H54 (cell line): ENCODE measurements around the gene NUMA1.

Source experiments
- DNase-seq: peaks from one replicate; pipeline ENCODE4 v3.0.0; 2011; ENCODE audit warnings: low spot score, mixed read lengths; ENCODE audit not compliant: insufficient read length
- FAIRE-seq: peaks from 3 replicates; lab custom pipeline; 2011; peaks lifted over from hg19 to GRCh38; lab: Jason Lieb, UNC
- POLR2A ChIP-seq: IDR thresholded peaks from 2 replicates; pipeline ENCODE4 v1.6.1; 2011; ENCODE audit warnings: low read depth, mild to moderate bottlenecking, low read length

The NUMA1 gene

DNA sequence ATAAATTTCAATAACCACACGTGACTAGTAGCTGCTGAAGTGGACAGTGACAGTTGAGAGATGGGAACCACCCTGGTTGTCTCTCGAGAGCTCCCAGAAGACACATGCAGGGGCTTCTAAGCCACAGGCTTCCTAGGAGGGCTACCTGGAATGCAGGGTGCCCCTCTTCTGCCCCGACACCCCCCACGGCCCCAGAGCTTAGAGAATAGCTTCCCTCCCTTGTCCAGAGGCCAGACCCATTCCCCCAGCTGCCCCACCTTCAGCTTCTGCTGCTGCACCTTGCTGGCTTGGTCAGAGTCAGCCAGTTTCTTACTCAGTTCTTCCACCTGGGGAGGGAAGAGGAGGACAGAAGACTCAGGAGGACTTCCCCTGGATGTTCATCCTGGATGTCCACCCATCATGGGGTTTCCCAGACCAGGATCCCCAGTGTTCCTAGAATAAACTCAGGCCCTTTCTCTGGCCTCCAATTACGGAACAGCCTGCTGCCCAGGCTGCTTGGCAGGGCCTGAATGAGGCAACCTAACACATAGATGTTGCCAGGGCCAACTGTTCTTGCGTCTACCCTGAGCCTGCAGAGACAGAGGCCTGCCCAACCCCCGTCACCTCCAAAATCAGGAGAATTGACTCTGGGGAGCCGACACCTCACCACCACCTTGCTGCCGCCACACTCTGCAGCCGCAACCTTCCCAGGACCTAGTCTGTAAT is 69.7 kb downstream of the NUMA1 start:
- FAIRE-seq, result no peak
- TF ChIP-seq POLR2A, result no peak
- DNase-seq, result no peak

DNA sequence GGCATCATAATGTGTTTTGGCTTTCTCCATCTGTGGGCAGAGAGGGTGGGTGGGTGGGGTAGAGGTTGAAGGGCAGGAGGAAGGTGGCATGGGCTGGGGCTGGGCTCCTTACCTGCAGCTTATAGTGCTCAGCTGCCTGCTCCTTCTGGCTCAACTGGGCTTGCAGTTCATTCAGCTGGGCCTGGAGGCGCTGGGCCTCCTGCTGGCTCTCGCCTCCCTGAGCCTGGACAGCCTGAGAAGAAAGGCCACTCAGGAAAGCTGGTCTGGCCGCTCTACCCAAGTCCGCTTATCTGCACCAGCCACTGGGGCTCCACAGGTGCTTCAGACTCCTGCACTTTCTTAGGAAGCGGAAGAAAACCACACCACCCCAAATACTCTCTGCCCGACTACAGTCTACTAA is 71.2 kb downstream of the NUMA1 start:
- DNase-seq, result no peak
- FAIRE-seq, result no peak
- TF ChIP-seq POLR2A, result no peak

GRCh38 chr11:72008728-72009127 is 71.6 kb downstream of the NUMA1 start:
- DNase-seq (no peak), FAIRE-seq (no peak)
- TF ChIP-seq POLR2A, result no peak

GRCh38 chr11:72007587-72007986 is 72.8 kb downstream of the NUMA1 start:
- no peak for TF ChIP-seq POLR2A
- FAIRE-seq (no peak), DNase-seq (no peak)

- no peak for DNase-seq
- no peak for TF ChIP-seq POLR2A
- FAIRE-seq, result no peak
These were observed 73.3 kb downstream of the NUMA1 start for GRCh38 chr11:72007089-72007476.

DNA sequence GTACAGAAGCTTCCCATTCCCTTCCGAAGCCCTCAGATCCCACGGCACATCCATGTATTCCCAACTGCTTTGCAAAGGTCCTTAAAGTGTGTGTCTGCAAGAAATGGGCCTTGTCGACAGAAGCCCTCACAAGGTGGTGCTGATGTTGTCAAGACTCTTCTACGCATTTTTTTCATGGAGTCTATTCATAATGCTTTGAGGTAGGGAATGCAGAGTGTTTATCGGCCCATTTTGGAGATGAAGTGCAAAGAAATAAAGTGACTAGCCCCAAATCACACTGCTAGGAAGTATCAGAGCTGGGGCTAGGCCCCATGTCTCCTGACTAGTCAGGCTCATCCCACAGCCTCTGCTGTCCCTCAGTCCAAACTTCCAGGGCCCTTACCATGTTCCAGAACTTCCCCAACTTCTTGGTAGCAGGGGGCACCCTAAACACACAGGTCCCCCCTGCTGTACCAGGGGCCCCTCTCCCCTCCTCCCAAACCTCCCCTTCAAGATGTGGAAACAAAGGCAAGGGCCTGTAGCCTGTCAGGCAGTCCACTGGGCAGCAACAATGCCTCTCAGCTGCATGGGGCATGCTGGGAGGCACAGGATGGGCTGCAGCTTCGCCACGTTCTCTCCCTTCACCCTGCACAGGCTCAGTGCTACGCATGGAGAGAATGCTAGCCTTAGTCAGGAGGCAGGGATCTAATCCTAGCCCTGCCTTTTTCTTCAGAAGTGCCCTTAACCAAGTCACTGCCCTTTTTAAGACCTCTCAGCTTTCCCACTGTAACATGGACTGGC is 73.8 kb downstream of the NUMA1 start:
- DNase-seq (no peak), FAIRE-seq (no peak)
- no peak for TF ChIP-seq POLR2A

- no peak for FAIRE-seq
- DNase-seq, result no peak
- no peak for TF ChIP-seq POLR2A
These were observed 74.7 kb downstream of the NUMA1 start for GRCh38 chr11:72005347-72006260.

DNA sequence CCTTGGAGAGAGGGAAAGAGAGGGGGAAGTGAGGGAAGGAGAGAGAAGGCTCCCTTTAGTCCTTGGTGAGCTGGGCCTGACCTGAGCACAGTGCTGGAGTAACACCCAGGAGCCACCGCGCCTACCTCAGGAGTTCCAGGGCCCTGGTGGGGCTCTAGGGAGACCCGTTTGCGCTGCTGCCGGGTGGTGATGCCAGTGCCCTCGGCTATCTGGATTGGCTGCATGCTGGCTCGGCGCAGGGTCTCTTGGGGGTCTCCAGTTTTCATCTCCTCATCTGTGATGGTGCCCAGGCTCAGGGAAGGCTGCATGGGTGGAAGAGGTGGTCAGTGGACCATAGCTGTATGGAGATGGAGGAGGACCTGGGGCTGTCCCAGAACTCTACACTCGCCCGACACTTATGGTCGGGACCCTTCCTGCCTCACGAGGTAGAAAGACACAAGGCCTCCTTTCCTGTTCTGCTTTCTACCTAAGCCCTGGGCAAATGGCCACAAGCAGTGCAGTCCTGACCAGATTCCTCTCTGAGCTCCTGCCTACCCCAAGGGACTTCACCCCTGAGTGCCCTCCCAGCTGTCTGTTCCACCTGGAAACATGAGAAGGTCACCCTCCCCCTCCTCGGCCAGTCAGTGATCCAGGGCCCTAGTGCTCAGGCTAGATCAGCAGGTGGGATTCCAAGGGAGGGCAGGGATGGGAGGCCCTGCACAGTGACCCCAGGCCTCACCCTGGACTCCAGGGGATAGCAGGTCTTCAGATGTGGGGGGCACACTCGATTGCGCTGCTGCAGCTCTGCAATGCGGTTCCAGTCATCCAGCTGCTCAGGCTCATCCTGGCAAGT is 75.6 kb downstream of the NUMA1 start:
- FAIRE-seq (no peak), DNase-seq (no peak)
- no peak for TF ChIP-seq POLR2A

DNA sequence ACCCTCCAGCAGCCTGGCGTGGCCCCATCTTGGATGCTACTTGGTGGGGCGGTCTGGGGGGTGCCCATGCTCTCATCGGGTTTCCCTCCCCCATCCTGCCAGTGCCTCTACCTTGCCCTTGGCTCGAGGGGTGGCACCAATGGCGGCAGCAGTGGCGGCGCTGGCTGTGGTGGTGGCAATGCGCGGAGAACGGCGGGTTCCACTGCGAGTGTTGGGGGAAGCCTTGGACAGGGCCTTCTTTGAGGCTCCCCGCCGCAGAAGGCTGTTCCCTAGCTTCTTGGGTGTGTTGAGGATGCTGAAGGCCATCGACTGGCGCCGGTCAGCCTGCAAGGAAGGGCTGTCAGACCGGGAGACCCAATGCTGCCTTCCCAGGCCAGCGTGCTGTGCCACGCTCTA is 76.6 kb downstream of the NUMA1 start:
- FAIRE-seq, result no peak
- TF ChIP-seq POLR2A, result no peak

GRCh38 chr11:72002841-72003775 is 77.2 kb downstream of the NUMA1 start:
- FAIRE-seq, result no peak
- no peak for TF ChIP-seq POLR2A
- DNase-seq, result no peak

More for the DNA sequence above, 76.6 kb downstream of the NUMA1 start:
- no peak for DNase-seq

- DNase-seq (no peak), FAIRE-seq (no peak)
These were observed 78.3 kb downstream of the NUMA1 start for GRCh38 chr11:72001834-72002591.

More at GRCh38 chr11:72001834-72002591, 78.3 kb downstream of the NUMA1 start:
- TF ChIP-seq POLR2A, result no peak
